ENCODE data around the gene HS6ST3.

- TF ChIP-seq SAP30 (IDR thresholded peaks at IDR 0.05; ENCODE audit: borderline replicate concordance, insufficient read depth, low read depth, low read length, poor library complexity, severe bottlenecking) = no peak
- no peak for TF ChIP-seq POLR2A (conservative IDR thresholded peaks at IDR 0.05)
- no peak for TF ChIP-seq PTRF (tag; IDR thresholded peaks at IDR 0.05)
- TF ChIP-seq, protein P1, sequence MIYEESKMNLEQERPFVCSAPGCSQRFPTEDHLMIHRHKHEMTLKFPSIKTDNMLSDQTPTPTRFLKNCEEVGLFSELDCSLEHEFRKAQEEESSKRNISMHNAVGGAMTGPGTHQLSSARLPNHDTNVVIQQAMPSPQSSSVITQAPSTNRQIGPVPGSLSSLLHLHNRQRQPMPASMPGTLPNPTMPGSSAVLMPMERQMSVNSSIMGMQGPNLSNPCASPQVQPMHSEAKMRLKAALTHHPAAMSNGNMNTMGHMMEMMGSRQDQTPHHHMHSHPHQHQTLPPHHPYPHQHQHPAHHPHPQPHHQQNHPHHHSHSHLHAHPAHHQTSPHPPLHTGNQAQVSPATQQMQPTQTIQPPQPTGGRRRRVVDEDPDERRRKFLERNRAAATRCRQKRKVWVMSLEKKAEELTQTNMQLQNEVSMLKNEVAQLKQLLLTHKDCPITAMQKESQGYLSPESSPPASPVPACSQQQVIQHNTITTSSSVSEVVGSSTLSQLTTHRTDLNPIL (CRISPR knock-in tag; IDR thresholded peaks at IDR 0.05) = no peak
- TF ChIP-seq GATAD2B (IDR thresholded peaks at IDR 0.05; ENCODE audit: borderline replicate concordance) = no peak
- TF ChIP-seq SIN3A (IDR thresholded peaks at IDR 0.05; ENCODE audit: borderline replicate concordance in 2 of 2, control insufficient read depth in 1 of 2, low read depth in 2 of 2, low read length in 2 of 2) = no peak
- no peak for TF ChIP-seq FOS (IDR thresholded peaks at IDR 0.05; ENCODE audit: extremely low read depth, insufficient read length)
- TF ChIP-seq MTF1 (CRISPR knock-in tag; IDR thresholded peaks at IDR 0.05; ENCODE audit: borderline replicate concordance) = no peak
These were observed 696.1 kb downstream of the HS6ST3 start for GRCh38 chr13:96785986-96786385.
